Frontal cortex (tissue), 4 donors: ENCODE measurements around the gene RFX3. TPM values are rescaled to one million over a fixed set of nuclear protein-coding genes. Genes with fewer than 3 reads are reported as not detected.
"Not testable (repeated sequence)": the region's sequence is repeated elsewhere in the genome, so short reads cannot be mapped to it uniquely, and the experiment has no call there.

Experiments used
- DNase-seq, 2 donors: peaks; one replicate each; pipeline ENCODE4 v3.0.0; 2012; ENCODE audit warnings: low spot score in 2 of 2
- FAIRE-seq: peaks from 2 replicates; lab custom pipeline; 2012; peaks lifted over from hg19 to GRCh38; lab: Jason Lieb, UNC
- total RNA-seq: library from RNA; depleted of rRNA; stranded (reverse); fragments of >200 nt; gene quantifications from one replicate; pipeline ENCODE4 v1.2.3, GENCODE V29; 2014
- donor health status: control.
- donor health status: control.
- donor health status: control.

The RFX3 gene
- total RNA-seq, 1 donor from 2014 or later = 72.2 TPM

- FAIRE-seq = no peak
These were observed 158.6 kb downstream of the RFX3 start for GRCh38 chr9:3367185-3367584.

GRCh38 chr9:3361689-3362392 lies 164.0 kb downstream of the RFX3 start:
- DNase-seq (no peak), FAIRE-seq (no peak)

More at GRCh38 chr9:3367185-3367584, 158.6 kb downstream of the RFX3 start:
- DNase-seq = no peak

- no peak for FAIRE-seq
- no peak for DNase-seq
These were observed 164.7 kb downstream of the RFX3 start for GRCh38 chr9:3361116-3361515.

GRCh38 chr9:3360245-3360644 lies 165.6 kb downstream of the RFX3 start:
- FAIRE-seq = no peak
- DNase-seq = no peak

GRCh38 chr9:3359778-3360177 lies 166.0 kb downstream of the RFX3 start:
- peak; percentile 36 for FAIRE-seq
- DNase-seq = no peak

GRCh38 chr9:3359048-3359692 lies 166.6 kb downstream of the RFX3 start:
- FAIRE-seq (no peak), DNase-seq (no peak)

GRCh38 chr9:3348169-3348568 lies 177.6 kb downstream of the RFX3 start:
- no peak for FAIRE-seq
- no peak for DNase-seq

GRCh38 chr9:3346549-3346948 lies 179.3 kb downstream of the RFX3 start:
- no peak for FAIRE-seq
- DNase-seq = no peak

- no peak for FAIRE-seq
- DNase-seq = no peak
These were observed 182.1 kb downstream of the RFX3 start for GRCh38 chr9:3343671-3344070.

- FAIRE-seq = no peak
- no peak for DNase-seq
These were observed 183.5 kb downstream of the RFX3 start for GRCh38 chr9:3342159-3342777.

GRCh38 chr9:3337515-3338225 lies 188.1 kb downstream of the RFX3 start:
- DNase-seq (no peak), FAIRE-seq (no peak)

GRCh38 chr9:3336951-3337350 lies 188.8 kb downstream of the RFX3 start:
- FAIRE-seq = no peak
- DNase-seq = no peak

- DNase-seq = no peak
- FAIRE-seq = no peak
These were observed 193.0 kb downstream of the RFX3 start for GRCh38 chr9:3332802-3333201.

GRCh38 chr9:3331801-3332200 lies 194.0 kb downstream of the RFX3 start:
- no peak for FAIRE-seq
- no peak for DNase-seq

GRCh38 chr9:3330792-3331420 lies 194.9 kb downstream of the RFX3 start:
- no peak for DNase-seq
- FAIRE-seq = no peak

- FAIRE-seq (no peak), DNase-seq (no peak)
These were observed 196.4 kb downstream of the RFX3 start for GRCh38 chr9:3329361-3329760.

- FAIRE-seq (no peak), DNase-seq (no peak)
These were observed 202.1 kb downstream of the RFX3 start for GRCh38 chr9:3323714-3324113.

GRCh38 chr9:3321186-3321585 lies 204.6 kb downstream of the RFX3 start:
- DNase-seq (no peak), FAIRE-seq (no peak)

- not testable (repeated sequence) for FAIRE-seq, DNase-seq
These were observed 213.2 kb downstream of the RFX3 start for GRCh38 chr9:3312595-3312994.

GRCh38 chr9:3308609-3309008 lies 217.2 kb downstream of the RFX3 start:
- FAIRE-seq (no peak), DNase-seq (no peak)
